H1 (cell line): Measurements from ENCODE around the gene LIPE. TPM values are rescaled to one million over a fixed set of nuclear protein-coding genes. Genes with fewer than 3 reads are reported as not detected.

Experiments used
- CTCF ChIA-PET: fragments of 300-600 bp; sonication (Branson Sonifier 250); formaldehyde crosslinking; loops from one replicate; lab custom pipeline; 2021; ENCODE audit not compliant: partially characterized antibody; lab: Charles Lee
- POLR2A ChIA-PET: fragments of 300-600 bp; sonication (Branson Sonifier 250); formaldehyde crosslinking; loops from one replicate; lab custom pipeline; 2021; ENCODE audit warnings: inconsistent platforms; ENCODE audit not compliant: partially characterized antibody; lab: Charles Lee
- DNase-seq, 2 experiments: peaks; one replicate each; pipeline versions ENCODE4 v3.0.0 to v3.0.0-alpha.2; 2010 to 2022; ENCODE audit warnings: low spot score in 2 of 2, low read depth in 1 of 2, mixed read lengths in 1 of 2
- FAIRE-seq: peaks from 2 replicates; lab custom pipeline; 2011; peaks lifted over from hg19 to GRCh38; lab: Jason Lieb, UNC
- H2AFZ ChIP-seq: 2 replicates; pipeline ENCODE4 v1.8.1; 2012; ENCODE audit warnings: low read length, inconsistent platforms
- H2AK5ac ChIP-seq: 2 replicates; pipeline ENCODE4 v1.6.1; 2013; ENCODE audit warnings: low read depth, low read length
- H2BK120ac ChIP-seq: replicated peaks from 2 replicates; pipeline ENCODE3; 2013; ENCODE audit warnings: low read depth, low read length, inconsistent platforms
- H2BK12ac ChIP-seq: 2 replicates; pipeline ENCODE4 v1.6.1; 2013; ENCODE audit warnings: low read depth, low read length
- H2BK15ac ChIP-seq: 2 replicates; pipeline ENCODE4 v1.6.1; 2013; ENCODE audit warnings: low read length
- H2BK20ac ChIP-seq: 2 replicates; pipeline ENCODE4 v1.6.1; 2013; ENCODE audit warnings: low read length
- H2BK5ac ChIP-seq: 2 replicates; pipeline ENCODE4 v1.6.1; 2013; ENCODE audit warnings: low read depth, low read length
- H3K14ac ChIP-seq: 2 replicates; pipeline ENCODE4 v1.6.1; 2013; ENCODE audit warnings: inconsistent platforms; ENCODE audit not compliant: insufficient read length
- H3K18ac ChIP-seq: 2 replicates; pipeline ENCODE4 v1.6.1; 2013; ENCODE audit warnings: low read length; ENCODE audit errors: extremely low read depth
- H3K23ac ChIP-seq: 2 replicates; pipeline ENCODE4 v1.6.1; 2013; ENCODE audit warnings: inconsistent platforms; ENCODE audit not compliant: insufficient read length
- H3K23me2 ChIP-seq: 2 replicates; pipeline ENCODE4 v1.6.1; 2013; ENCODE audit warnings: low read depth, low read length
- H3K27ac ChIP-seq: 2 replicates; pipeline ENCODE4 v1.6.1; 2011; ENCODE audit warnings: low read depth, low read length, inconsistent platforms
- H3K27me3 ChIP-seq, 4 experiments: replicated peaks in 1 of 4; 1 replicate in 1 of 4; 2 replicates in 3 of 4; pipeline versions ENCODE4 v1.6.1 to v1.8.1; 2011 to 2013; ENCODE audit warnings: low read length in 3 of 4, mild to moderate bottlenecking in 3 of 4, inconsistent platforms in 2 of 4, mixed read lengths in 2 of 4, moderate library complexity in 1 of 4; ENCODE audit not compliant: control insufficient read depth in 3 of 4, insufficient read depth in 3 of 4; ENCODE audit errors: extremely low read depth in 1 of 4
- H3K36me3 ChIP-seq, 4 experiments: 2 replicates each; pipeline versions ENCODE4 v1.6.1 to v1.8.1; 2011 to 2013; ENCODE audit warnings: mild to moderate bottlenecking in 4 of 4, low read length in 3 of 4, moderate library complexity in 2 of 4, control low read depth in 1 of 4, inconsistent platforms in 1 of 4; ENCODE audit not compliant: insufficient read depth in 4 of 4, control insufficient read depth in 2 of 4
- H3K4ac ChIP-seq: replicated peaks from 2 replicates; pipeline ENCODE3; 2013; ENCODE audit warnings: low read length, low read depth, mixed read lengths, inconsistent platforms; ENCODE audit not compliant: insufficient read length
- H3K4me1 ChIP-seq, 4 experiments: replicated peaks in 1 of 4; 1 replicate in 1 of 4; 2 replicates in 3 of 4; pipeline versions ENCODE4 v1.6.1 to v1.8.1; 2011 to 2013; ENCODE audit warnings: low read length in 3 of 4, inconsistent platforms in 2 of 4, mixed read lengths in 1 of 4; ENCODE audit not compliant: insufficient read depth in 4 of 4, control insufficient read depth in 3 of 4
- H3K4me2 ChIP-seq, 2 experiments: 2 replicates each; pipeline versions ENCODE4 v1.6.1 to v1.8.1; 2011 to 2013; ENCODE audit warnings: low read depth in 2 of 2, low read length in 2 of 2, control low read depth in 1 of 2, inconsistent platforms in 1 of 2, mild to moderate bottlenecking in 1 of 2; ENCODE audit not compliant: insufficient read depth in 1 of 2
- H3K4me3 ChIP-seq, 4 experiments: fragments of 200-600, 300-600 bp in 1 of 4; sonication (generic), shearing (Covaris generic), sonication (Bioruptor Twin) in 1 of 4; 2 replicates each; pipeline versions ENCODE4 v1.5.1 to v1.8.1; 2011 to 2016; ENCODE audit warnings: low read length in 4 of 4, low read depth in 3 of 4, control low read depth in 2 of 4, inconsistent platforms in 2 of 4, mild to moderate bottlenecking in 2 of 4, mixed read lengths in 1 of 4, moderate library complexity in 1 of 4; ENCODE audit not compliant: insufficient read depth in 2 of 4; ENCODE audit errors: extremely low read depth in 1 of 4
- H3K56ac ChIP-seq: replicated peaks from 2 replicates; pipeline ENCODE3; 2013; ENCODE audit warnings: low read depth, mild to moderate bottlenecking, mixed read lengths, low read length, inconsistent platforms; ENCODE audit not compliant: insufficient read length
- H3K79me1 ChIP-seq: 2 replicates; pipeline ENCODE4 v1.6.1; 2013; ENCODE audit warnings: low read depth, low read length, control low read depth
- H3K79me2 ChIP-seq, 2 experiments: 2 replicates each; pipeline versions ENCODE4 v1.6.1 to v1.8.1; 2012 to 2013; ENCODE audit warnings: low read length in 2 of 2, mild to moderate bottlenecking in 2 of 2, inconsistent platforms in 1 of 2; ENCODE audit not compliant: insufficient read depth in 2 of 2, control insufficient read depth in 1 of 2
- H3K9ac ChIP-seq, 4 experiments: replicated peaks in 1 of 4; 1 replicate in 1 of 4; 2 replicates in 3 of 4; pipeline versions ENCODE4 v1.6.1 to v1.8.1; 2011 to 2013; ENCODE audit warnings: low read depth in 3 of 4, low read length in 3 of 4, control low read depth in 2 of 4, mild to moderate bottlenecking in 2 of 4, moderate library complexity in 2 of 4, inconsistent platforms in 1 of 4; ENCODE audit errors: extremely low read depth in 1 of 4
- H3K9me3 ChIP-seq, 2 experiments: 2 replicates each; pipeline versions ENCODE4 v1.6.1 to v1.8.1; 2012 to 2013; ENCODE audit warnings: mild to moderate bottlenecking in 2 of 2, moderate library complexity in 2 of 2, control low read depth in 1 of 2, inconsistent platforms in 1 of 2, low read depth in 1 of 2, low read length in 1 of 2, mixed read lengths in 1 of 2; ENCODE audit not compliant: insufficient read depth in 2 of 2
- H4K20me1 ChIP-seq, 2 experiments: replicated peaks in 1 of 2; 2 replicates each; pipeline versions ENCODE3 to v1.8.1; 2011 to 2013; ENCODE audit warnings: inconsistent platforms in 2 of 2, low read length in 2 of 2, mild to moderate bottlenecking in 1 of 2; ENCODE audit not compliant: insufficient read depth in 2 of 2, control insufficient read depth in 1 of 2
- H4K5ac ChIP-seq: 2 replicates; pipeline ENCODE4 v1.6.1; 2013; ENCODE audit warnings: low read length, low read depth, mixed read lengths, inconsistent platforms; ENCODE audit not compliant: insufficient read length
- H4K8ac ChIP-seq: 2 replicates; pipeline ENCODE4 v1.8.0; 2013; ENCODE audit warnings: mild to moderate bottlenecking, moderate library complexity, low read length, inconsistent platforms; ENCODE audit not compliant: insufficient read depth; ENCODE audit errors: extremely low read depth
- H4K91ac ChIP-seq: replicated peaks from 2 replicates; pipeline ENCODE3; 2013; ENCODE audit warnings: low read length, mixed read lengths, inconsistent platforms; ENCODE audit not compliant: insufficient read length
- ATF3 ChIP-seq: IDR thresholded peaks from 2 replicates; pipeline ENCODE4 v1.6.1; 2011; ENCODE audit warnings: low read depth, mild to moderate bottlenecking, low read length; ENCODE audit not compliant: insufficient read depth
- CHD1 ChIP-seq: IDR thresholded peaks from 2 replicates; pipeline ENCODE4 v1.6.1; 2012; ENCODE audit warnings: low read depth, low read length, improper control_type of control experiment
- CTCF ChIP-seq, 3 experiments: IDR thresholded peaks; 1 replicate in 2 of 3; 2 replicates in 1 of 3; pipeline versions ENCODE4 v1.5.1 to v1.6.1; 2011; ENCODE audit warnings: low read length in 3 of 3, mild to moderate bottlenecking in 3 of 3, inconsistent platforms in 2 of 3, low read depth in 1 of 3, moderate library complexity in 1 of 3; ENCODE audit not compliant: insufficient read depth in 1 of 3; ENCODE audit errors: control extremely low read depth in 1 of 3
- WGBS, 2 experiments: shearing (Covaris generic) in 1 of 2; methylation state at CpG; one replicate each; pipeline versions ENCODE4 v1.1.6 to v1.1.7; 2013 to 2015; ENCODE audit warnings: low lambda C conversion rate in 2 of 2, mixed read lengths in 2 of 2, inconsistent platforms in 1 of 2, low coverage in 1 of 2, missing lambda C conversion rate in 1 of 2; ENCODE audit not compliant: insufficient replicate concordance in 2 of 2, insufficient coverage in 1 of 2, insufficient read length in 1 of 2; ENCODE audit errors: extremely low coverage in 1 of 2, missing lambda C conversion rate in 1 of 2; 5-methylcytosine and 5-hydroxymethylcytosine counted together
- polyA plus RNA-seq, 7 experiments: library from polyadenylated mRNA; depleted of rRNA in 3 of 7; stranded (reverse) in 5 of 7; unstranded in 2 of 7; fragments of >200 nt in 5 of 7; fragments of 200-250 nt in 2 of 7; gene quantifications; 1 replicate in 5 of 7; 2 replicates in 1 of 7; 4 replicates in 1 of 7; pipeline versions ENCODE4 v1.2.1 to v1.2.3, GENCODE V29; 2011 to 2013; ENCODE audit warnings: missing spikeins in 2 of 7, mixed read lengths in 2 of 7
- total RNA-seq: library from RNA; stranded (reverse); fragmentation: NEBNext Ultra II Directional; extraction: Animal tissue kit (Norgen Biotek cat#: 25700); gene quantifications from 2 replicates; pipeline ENCODE4 v1.2.1, GENCODE V29; 2021

The LIPE gene
- total and polyA plus RNA-seq, 2 of the 8 experiments (the other 6 are each of a cell fraction or from before 2014, with no cell fraction given): 8.7 to 15.9 TPM

DNA sequence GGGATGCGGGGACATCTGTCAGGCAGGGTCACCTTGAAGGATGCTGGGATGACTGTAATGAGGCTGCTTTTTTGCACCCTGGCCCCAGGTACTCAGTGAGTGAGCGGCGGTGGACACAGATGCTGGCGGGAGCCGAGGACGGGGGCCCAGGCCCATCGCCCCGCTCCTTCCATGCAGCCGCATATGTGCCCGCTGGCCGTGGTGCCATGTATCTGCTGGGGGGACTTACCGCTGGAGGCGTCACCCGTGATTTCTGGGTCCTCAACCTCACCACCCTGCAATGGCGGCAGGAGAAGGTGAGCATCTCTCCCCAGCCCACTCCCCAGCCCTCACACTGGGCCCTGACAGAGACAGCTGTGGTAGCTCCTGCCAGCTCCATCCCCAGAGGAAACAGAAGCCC, 70.5 kb downstream of the LIPE start:
- H2AFZ ChIP-seq: no peak overlapping the region
- ChIA-PET POLR2A (no interaction called here), CTCF (interaction anchor here (0.8 to 2.2 kb wide), 4 partner anchors 11 to 82 kb away, joined by 3 to 13 read pairs (median 5); no protein-coding TSS in a partner anchor)
- H3K23ac ChIP-seq: no peak overlapping the region
- no peak overlapping the region for H3K4me3 ChIP-seq
- H4K91ac ChIP-seq: no peak overlapping the region
- H4K5ac ChIP-seq: no peak overlapping the region
- H3K18ac ChIP-seq: no peak overlapping the region
- no peak overlapping the region for H2BK120ac ChIP-seq
- no peaks in the 10 kb centered on the region for H3K79me2 ChIP-seq
- no peak overlapping the region for H2BK12ac ChIP-seq
- TF ChIP-seq CHD1 (no peak), CTCF (IDR thresholded peaks at IDR 0.05; ENCODE audit: control extremely low read depth in 1 of 3, insufficient read depth in 1 of 3, low read depth in 1 of 3, low read length in 3 of 3) (no peak), ATF3 (no peak)
- no peak overlapping the region for H3K4ac ChIP-seq
- no peak overlapping the region for H2BK5ac ChIP-seq
- H3K9me3 ChIP-seq: no peaks in the 10 kb centered on the region
- H3K14ac ChIP-seq: no peak overlapping the region
- H3K4me2 ChIP-seq: no peak overlapping the region
- no peak for FAIRE-seq
- DNase-seq: no peak
- no peaks in the 10 kb centered on the region for H3K79me1 ChIP-seq
- no peaks in the 10 kb centered on the region for H3K27me3 ChIP-seq
- H3K36me3 ChIP-seq: peaks cover 0 to 7% (median 3%) of the 10 kb centered on the region in 4 experiments; a peak in 4 of 8 replicates
- no peak overlapping the region for H4K8ac ChIP-seq
- peaks cover 0 to 6% (median 1%) of the 10 kb centered on the region in 4 experiments; a peak in 4 of 7 replicates for H3K4me1 ChIP-seq
- no peaks in the 10 kb centered on the region for H3K23me2 ChIP-seq
- H4K20me1 ChIP-seq: peaks cover 2 to 3% of the 10 kb centered on the region in 2 experiments
- no peak overlapping the region for H3K56ac ChIP-seq
- H2BK15ac ChIP-seq: no peak overlapping the region
- no peak overlapping the region for H3K9ac ChIP-seq
- no peak overlapping the region for H3K27ac ChIP-seq
- H2AK5ac ChIP-seq: no peak overlapping the region
- no peak overlapping the region for H2BK20ac ChIP-seq
- 96% methylated on average over 15 of the region's 15 CpGs; no CpG with 5 or more reads in 1 of the 2 experiments for WGBS, 2 experiments
